Thymus (tissue), 11 donors: ENCODE measurements around the gene CACNA2D3. TPM values are rescaled to one million over a fixed set of nuclear protein-coding genes. Genes with fewer than 3 reads are reported as not detected.

ENCODE experiments used
- DNase-seq, 9 donors: peaks; one replicate each; pipeline ENCODE4 v3.0.0-alpha.2; 2013; ENCODE audit warnings: low spot score in 9 of 9, low read depth in 6 of 9, missing footprints in 1 of 9
- H3K27ac ChIP-seq, 2 donors: one replicate each; pipeline ENCODE4 v1.5.1; 2013; ENCODE audit warnings: control low read depth in 1 of 2, low read depth in 1 of 2, low read length in 1 of 2, mild to moderate bottlenecking in 1 of 2, moderate library complexity in 1 of 2
- H3K27me3 ChIP-seq, 2 donors: one replicate each; pipeline ENCODE4 v1.5.1; 2013; ENCODE audit warnings: low read length in 1 of 2; ENCODE audit not compliant: control insufficient read depth in 2 of 2, insufficient read depth in 1 of 2
- H3K36me3 ChIP-seq, 2 donors: one replicate each; pipeline ENCODE4 v1.5.1; 2013; ENCODE audit warnings: low read length in 1 of 2, mild to moderate bottlenecking in 1 of 2, moderate library complexity in 1 of 2; ENCODE audit not compliant: control insufficient read depth in 2 of 2, insufficient read depth in 2 of 2
- H3K4me1 ChIP-seq, 2 donors: one replicate each; pipeline ENCODE4 v1.5.1; 2013; ENCODE audit warnings: low read length in 2 of 2; ENCODE audit not compliant: control insufficient read depth in 2 of 2, insufficient read depth in 2 of 2
- H3K4me3 ChIP-seq, 2 donors: one replicate each; pipeline ENCODE4 v1.5.1; 2013; ENCODE audit warnings: low read length in 2 of 2, control low read depth in 1 of 2, mild to moderate bottlenecking in 1 of 2
- H3K9me3 ChIP-seq, 2 donors: one replicate each; pipeline ENCODE4 v1.5.1; 2013; ENCODE audit warnings: low read length in 1 of 2, mild to moderate bottlenecking in 1 of 2; ENCODE audit not compliant: control insufficient read depth in 2 of 2, insufficient read depth in 1 of 2
- WGBS: extraction: QIAGEN DNeasy Blood & Tissue Kit; methylation state at CpG from one replicate; pipeline ENCODE4 v1.1.7; 2013; 5-methylcytosine and 5-hydroxymethylcytosine counted together
- polyA plus RNA-seq: library from polyadenylated mRNA; stranded (reverse); fragments of 200-250 nt; gene quantifications from one replicate; pipeline ENCODE4 v1.2.3, GENCODE V29; 2013
- total RNA-seq: library from RNA; stranded (reverse); fragments of 120-200 nt; gene quantifications from one replicate; pipeline ENCODE4 v1.2.4, GENCODE V29; 2013
- donor health status: healthy.

The CACNA2D3 gene
- total and polyA plus RNA-seq, 2 donors: 1.8 to 2.1 TPM

DNA sequence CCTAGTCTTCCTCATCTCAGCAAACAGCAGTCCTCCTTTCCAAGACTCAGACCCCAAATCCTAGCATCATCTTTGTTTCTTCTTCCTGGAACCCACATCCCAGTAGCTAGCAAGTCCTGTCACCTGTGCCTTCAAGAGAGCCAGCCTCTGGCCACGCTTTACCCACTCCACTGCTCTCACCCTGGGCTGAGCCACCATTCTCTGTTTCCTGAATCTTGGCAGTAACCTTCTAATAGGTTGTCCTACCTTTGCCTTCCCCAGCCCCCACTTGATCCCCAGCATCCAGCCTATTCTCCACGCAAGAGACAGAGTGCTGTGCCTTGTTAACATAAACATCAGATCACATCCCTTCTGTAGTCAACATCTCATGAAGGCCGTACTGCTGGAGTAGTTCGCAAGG, 482.1 kb downstream of the CACNA2D3 start:
- no peak for DNase-seq
- H3K27me3 ChIP-seq: no peaks in the 10 kb centered on the region
- no peak overlapping the region for H3K27ac ChIP-seq
- no peak overlapping the region for H3K4me3 ChIP-seq
- no peaks in the 10 kb centered on the region for H3K9me3 ChIP-seq
- no peaks in the 10 kb centered on the region for H3K4me1 ChIP-seq
- WGBS: 90% methylated on average over 4 of the region's 4 CpGs
- H3K36me3 ChIP-seq: no peaks in the 10 kb centered on the region

- no peak overlapping the region for H3K27ac ChIP-seq
- no peaks in the 10 kb centered on the region for H3K36me3 ChIP-seq
- H3K4me3 ChIP-seq: no peak overlapping the region
- H3K4me1 ChIP-seq: no peaks in the 10 kb centered on the region
- H3K27me3 ChIP-seq: no peaks in the 10 kb centered on the region
- no peaks in the 10 kb centered on the region for H3K9me3 ChIP-seq
- no peak for DNase-seq
Observed at GRCh38 chr3:54608041-54608440, 485.7 kb downstream of the CACNA2D3 start.

GRCh38 chr3:54619053-54619452, 496.7 kb downstream of the CACNA2D3 start:
- no peaks in the 10 kb centered on the region for H3K4me1 ChIP-seq
- no peaks in the 10 kb centered on the region for H3K36me3 ChIP-seq
- no peak overlapping the region for H3K4me3 ChIP-seq
- DNase-seq: no peak
- H3K27me3 ChIP-seq: no peaks in the 10 kb centered on the region
- peaks cover 0 to 3% of the 10 kb centered on the region in 2 donors for H3K9me3 ChIP-seq
- H3K27ac ChIP-seq: no peak overlapping the region
- WGBS: 93% methylated on average over 4 of the region's 4 CpGs

DNA sequence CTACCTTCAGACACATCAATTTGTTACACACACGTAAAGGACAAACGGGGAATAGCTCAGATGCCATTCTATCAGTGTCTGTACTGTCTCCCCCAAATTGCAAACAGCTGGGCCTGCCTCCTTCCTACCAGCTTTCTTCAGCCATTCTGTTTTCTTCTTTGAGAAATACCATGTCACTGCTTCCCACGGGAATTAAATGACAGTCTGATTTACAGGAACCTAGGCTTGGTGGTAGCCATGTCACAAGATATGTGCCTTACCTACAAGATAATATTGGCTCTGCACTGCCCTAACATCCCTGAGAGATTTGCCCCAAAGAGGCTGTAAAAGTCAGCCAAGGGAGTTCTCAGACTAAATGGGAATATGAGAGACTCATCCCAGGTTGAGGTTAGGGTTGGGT, 497.2 kb downstream of the CACNA2D3 start:
- Histone ChIP-seq H3K4me3 (no peak overlapping the region), H3K27me3 (no peaks in the 10 kb centered on the region), H3K9me3 (peaks cover 0 to 3% of the 10 kb centered on the region in 2 donors), H3K4me1 (no peaks in the 10 kb centered on the region), H3K27ac (no peak overlapping the region), H3K36me3 (no peaks in the 10 kb centered on the region)
- 76% methylated on average over 3 of the region's 3 CpGs for WGBS
- no peak for DNase-seq

DNA sequence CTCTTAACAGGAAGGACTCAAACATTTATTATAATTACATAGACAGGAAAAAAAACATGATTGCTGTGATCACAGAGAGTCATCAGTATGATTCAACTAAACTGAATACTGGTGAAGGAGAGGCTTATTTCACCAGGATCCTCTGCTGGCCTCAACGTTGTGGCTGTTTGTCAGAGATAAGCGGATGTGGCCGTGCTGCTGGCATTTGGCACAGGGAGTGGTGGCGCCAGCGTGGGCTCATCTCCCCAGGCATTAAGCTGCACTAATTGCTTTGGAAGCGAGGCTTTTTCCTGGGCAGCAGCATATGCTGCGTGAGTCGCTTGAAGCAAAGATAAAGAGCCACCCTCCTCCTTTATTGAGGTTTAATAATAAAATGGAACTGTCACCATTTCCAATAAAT, 498.8 kb downstream of the CACNA2D3 start:
- H3K36me3 ChIP-seq: no peaks in the 10 kb centered on the region
- H3K4me3 ChIP-seq: no peak overlapping the region
- H3K27me3 ChIP-seq: no peaks in the 10 kb centered on the region
- DNase-seq: no peak
- WGBS: 89% methylated on average over 8 of the region's 8 CpGs
- no peaks in the 10 kb centered on the region for H3K4me1 ChIP-seq
- H3K27ac ChIP-seq: no peak overlapping the region
- H3K9me3 ChIP-seq: peaks cover 0 to 5% of the 10 kb centered on the region in 2 donors

GRCh38 chr3:54622678-54623077, 500.3 kb downstream of the CACNA2D3 start:
- H3K4me1 ChIP-seq: no peaks in the 10 kb centered on the region
- no peaks in the 10 kb centered on the region for H3K27me3 ChIP-seq
- no peak overlapping the region for H3K27ac ChIP-seq
- H3K9me3 ChIP-seq: peaks cover 0 to 7% of the 10 kb centered on the region in 2 donors
- H3K36me3 ChIP-seq: no peaks in the 10 kb centered on the region
- no peak overlapping the region for H3K4me3 ChIP-seq
- 89% methylated on average over 11 of the region's 11 CpGs for WGBS
- no peak for DNase-seq

- H3K27me3 ChIP-seq: no peaks in the 10 kb centered on the region
- H3K4me3 ChIP-seq: no peak overlapping the region
- H3K4me1 ChIP-seq: no peaks in the 10 kb centered on the region
- no peak overlapping the region for H3K27ac ChIP-seq
- H3K36me3 ChIP-seq: no peaks in the 10 kb centered on the region
- H3K9me3 ChIP-seq: peaks cover 0 to 7% of the 10 kb centered on the region in 2 donors
- DNase-seq: no peak
- 96% methylated on average over 43 of the region's 43 CpGs for WGBS
Observed at GRCh38 chr3:54625805-54626787, 503.7 kb downstream of the CACNA2D3 start.

GRCh38 chr3:54628888-54629441, 506.6 kb downstream of the CACNA2D3 start:
- H3K4me3 ChIP-seq: no peak overlapping the region
- H3K9me3 ChIP-seq: peaks cover 0 to 5% of the 10 kb centered on the region in 2 donors
- 89% methylated on average over 3 of the region's 3 CpGs for WGBS
- no peaks in the 10 kb centered on the region for H3K27me3 ChIP-seq
- no peak overlapping the region for H3K27ac ChIP-seq
- no peaks in the 10 kb centered on the region for H3K4me1 ChIP-seq
- no peaks in the 10 kb centered on the region for H3K36me3 ChIP-seq
- no peak for DNase-seq

GRCh38 chr3:54630101-54630623, 507.8 kb downstream of the CACNA2D3 start:
- H3K4me1 ChIP-seq: no peaks in the 10 kb centered on the region
- 80% methylated on average over 6 of the region's 6 CpGs for WGBS
- no peak overlapping the region for H3K27ac ChIP-seq
- no peaks in the 10 kb centered on the region for H3K36me3 ChIP-seq
- no peak overlapping the region for H3K4me3 ChIP-seq
- peaks cover 0 to 5% of the 10 kb centered on the region in 2 donors for H3K9me3 ChIP-seq
- no peak for DNase-seq
- H3K27me3 ChIP-seq: no peaks in the 10 kb centered on the region
